ENCODE data around the gene CDC42EP1.

DNA sequence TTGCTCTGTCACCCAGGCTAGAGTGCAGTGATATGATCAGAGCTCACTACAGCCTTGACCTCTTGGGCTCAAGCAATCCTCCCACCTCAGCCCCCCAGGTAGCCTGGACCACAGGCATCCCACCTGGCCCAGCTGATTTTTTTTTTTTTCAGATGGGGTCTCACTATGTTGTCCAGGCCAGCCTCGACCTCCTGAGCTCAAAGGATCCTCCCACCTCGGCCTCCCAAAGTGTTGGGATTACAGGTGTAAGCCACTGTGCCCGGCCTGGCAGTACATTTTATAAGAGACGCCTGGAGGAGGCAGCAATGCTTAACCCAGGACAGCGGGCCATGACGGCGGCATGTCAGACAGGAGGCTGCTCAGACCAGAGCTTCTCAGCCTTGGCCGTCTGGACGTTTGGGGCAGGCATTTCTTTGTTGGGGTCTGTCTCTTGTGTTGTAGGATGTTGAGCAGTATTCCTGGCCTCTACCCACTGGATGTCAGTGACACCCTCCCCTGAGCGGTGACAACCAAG, 15.3 kb downstream of the CDC42EP1 start:
- TF ChIP-seq, protein P1, sequence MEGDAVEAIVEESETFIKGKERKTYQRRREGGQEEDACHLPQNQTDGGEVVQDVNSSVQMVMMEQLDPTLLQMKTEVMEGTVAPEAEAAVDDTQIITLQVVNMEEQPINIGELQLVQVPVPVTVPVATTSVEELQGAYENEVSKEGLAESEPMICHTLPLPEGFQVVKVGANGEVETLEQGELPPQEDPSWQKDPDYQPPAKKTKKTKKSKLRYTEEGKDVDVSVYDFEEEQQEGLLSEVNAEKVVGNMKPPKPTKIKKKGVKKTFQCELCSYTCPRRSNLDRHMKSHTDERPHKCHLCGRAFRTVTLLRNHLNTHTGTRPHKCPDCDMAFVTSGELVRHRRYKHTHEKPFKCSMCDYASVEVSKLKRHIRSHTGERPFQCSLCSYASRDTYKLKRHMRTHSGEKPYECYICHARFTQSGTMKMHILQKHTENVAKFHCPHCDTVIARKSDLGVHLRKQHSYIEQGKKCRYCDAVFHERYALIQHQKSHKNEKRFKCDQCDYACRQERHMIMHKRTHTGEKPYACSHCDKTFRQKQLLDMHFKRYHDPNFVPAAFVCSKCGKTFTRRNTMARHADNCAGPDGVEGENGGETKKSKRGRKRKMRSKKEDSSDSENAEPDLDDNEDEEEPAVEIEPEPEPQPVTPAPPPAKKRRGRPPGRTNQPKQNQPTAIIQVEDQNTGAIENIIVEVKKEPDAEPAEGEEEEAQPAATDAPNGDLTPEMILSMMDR (IDR thresholded peaks at IDR 0.05): no peak
- no peak for TF ChIP-seq POLR2A (IDR thresholded peaks at IDR 0.05)
- TF ChIP-seq EP300 (IDR thresholded peaks at IDR 0.05): no peak
